ENCODE measurements around the gene BIK.

DNA sequence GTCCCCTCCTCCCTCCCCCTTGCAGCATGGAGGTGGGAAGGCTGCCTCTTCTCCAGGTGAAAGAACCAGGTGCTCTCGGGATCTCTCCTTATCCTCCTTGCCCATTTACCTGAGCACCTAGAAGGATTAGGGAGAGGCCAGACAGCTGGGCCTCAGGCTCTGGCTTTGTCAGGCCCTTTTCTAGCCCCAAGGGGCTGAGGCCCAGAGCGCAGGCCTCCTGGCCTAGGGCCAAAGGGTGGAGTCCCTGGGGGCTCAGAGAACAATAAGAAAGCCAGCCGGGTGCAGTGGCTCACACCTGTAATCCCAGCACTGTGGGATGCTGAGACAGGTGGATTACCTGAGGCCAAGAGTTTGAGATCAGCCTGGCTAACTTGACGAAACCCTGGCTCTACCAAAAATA lies 16.0 kb upstream of the BIK start:
- TF ChIP-seq, protein P1, sequence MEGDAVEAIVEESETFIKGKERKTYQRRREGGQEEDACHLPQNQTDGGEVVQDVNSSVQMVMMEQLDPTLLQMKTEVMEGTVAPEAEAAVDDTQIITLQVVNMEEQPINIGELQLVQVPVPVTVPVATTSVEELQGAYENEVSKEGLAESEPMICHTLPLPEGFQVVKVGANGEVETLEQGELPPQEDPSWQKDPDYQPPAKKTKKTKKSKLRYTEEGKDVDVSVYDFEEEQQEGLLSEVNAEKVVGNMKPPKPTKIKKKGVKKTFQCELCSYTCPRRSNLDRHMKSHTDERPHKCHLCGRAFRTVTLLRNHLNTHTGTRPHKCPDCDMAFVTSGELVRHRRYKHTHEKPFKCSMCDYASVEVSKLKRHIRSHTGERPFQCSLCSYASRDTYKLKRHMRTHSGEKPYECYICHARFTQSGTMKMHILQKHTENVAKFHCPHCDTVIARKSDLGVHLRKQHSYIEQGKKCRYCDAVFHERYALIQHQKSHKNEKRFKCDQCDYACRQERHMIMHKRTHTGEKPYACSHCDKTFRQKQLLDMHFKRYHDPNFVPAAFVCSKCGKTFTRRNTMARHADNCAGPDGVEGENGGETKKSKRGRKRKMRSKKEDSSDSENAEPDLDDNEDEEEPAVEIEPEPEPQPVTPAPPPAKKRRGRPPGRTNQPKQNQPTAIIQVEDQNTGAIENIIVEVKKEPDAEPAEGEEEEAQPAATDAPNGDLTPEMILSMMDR (IDR thresholded peaks at IDR 0.05): no peak
- TF ChIP-seq POLR2A (IDR thresholded peaks at IDR 0.05): no peak
